Activated CD4-positive, alpha-beta T cell treated with anti-CD3 and anti-CD28 coated beads, Interleukin-2, amount 50 U/mL, for 24 hours (primary cell): ENCODE results near the gene TMEM240.

Experiments used
- DNase-seq, 2 donors: peaks; one replicate each; pipeline ENCODE4 v3.0.0-alpha.2; 2020; ENCODE audit warnings: low read depth in 1 of 2, low spot score in 1 of 2

Gene TMEM240

DNA sequence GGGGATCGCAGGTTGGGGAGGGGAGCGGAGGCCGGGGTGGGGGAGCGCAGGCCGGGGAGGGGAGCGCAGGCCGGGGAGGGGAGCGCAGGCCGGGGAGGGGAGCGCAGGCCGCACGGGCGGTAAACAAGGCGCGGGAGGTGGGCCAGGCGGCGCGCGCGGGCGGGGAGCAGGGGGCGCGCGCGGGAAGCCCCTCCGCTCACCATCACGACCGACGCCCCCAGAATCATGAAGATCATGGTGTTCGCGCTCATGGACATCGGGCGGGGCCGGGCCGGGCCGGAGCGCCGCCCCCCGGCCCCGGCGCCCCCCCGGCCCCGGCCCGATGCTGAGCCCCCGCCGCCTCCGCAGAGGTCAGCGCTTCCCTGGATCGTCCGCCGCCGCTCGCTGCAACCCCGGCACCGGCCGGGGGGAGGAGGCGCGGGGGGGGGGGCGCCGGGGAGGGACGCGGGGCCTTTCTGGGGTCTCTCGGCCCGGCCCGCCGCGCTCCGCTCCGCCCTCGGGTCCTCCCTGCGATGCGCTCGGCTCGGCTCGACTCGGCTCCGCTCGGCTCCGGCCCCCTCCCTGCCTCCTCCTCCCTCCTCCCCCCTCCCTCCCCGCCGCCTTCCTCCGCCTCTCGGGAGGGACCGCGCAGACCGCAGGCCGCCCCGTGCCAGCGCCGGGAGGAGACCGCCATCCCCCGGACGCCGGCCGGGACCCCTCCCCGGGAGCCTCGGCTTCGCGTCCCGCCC is at the start of gene TMEM240:
Gene TMEM240 (minus strand): TSS at position 535 of the 728 bp plus-strand sequence. CDS start 278 bp downstream, at position 257.
- peak; percentile 9 to 32 for DNase-seq

DNA sequence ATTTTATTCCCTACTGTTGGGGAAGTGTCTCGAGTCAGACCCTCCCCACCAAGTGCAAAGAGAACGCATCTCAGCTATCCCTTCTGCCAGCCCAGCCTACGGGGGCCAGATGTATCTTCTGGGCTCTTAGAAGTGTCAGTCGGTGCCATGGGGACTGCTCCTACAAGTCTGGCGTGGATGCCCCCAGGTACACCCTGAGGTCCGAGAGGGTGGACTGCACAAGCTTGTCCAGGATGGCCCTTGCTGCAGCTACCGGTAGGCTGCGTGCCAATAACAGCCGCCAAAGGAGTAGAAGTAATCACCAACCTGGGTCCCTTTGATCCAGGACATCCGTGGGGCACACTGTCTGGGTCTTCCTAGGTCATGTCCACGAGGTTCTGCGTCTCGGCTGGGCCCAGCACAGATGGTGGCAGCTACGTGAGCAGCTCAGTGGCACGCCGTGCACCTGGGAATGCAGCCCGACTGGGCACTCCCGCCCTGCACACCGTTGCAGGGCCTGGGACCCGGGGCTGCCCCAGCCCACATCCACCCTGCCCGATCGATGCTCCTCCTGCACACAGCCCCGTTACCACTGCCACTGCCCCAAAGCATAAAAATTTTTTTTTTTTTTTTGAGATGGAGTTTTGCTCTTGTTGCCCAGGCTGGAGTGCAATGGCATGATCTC is 43.1 kb upstream of the TMEM240 start:
- DNase-seq: no peak

DNA sequence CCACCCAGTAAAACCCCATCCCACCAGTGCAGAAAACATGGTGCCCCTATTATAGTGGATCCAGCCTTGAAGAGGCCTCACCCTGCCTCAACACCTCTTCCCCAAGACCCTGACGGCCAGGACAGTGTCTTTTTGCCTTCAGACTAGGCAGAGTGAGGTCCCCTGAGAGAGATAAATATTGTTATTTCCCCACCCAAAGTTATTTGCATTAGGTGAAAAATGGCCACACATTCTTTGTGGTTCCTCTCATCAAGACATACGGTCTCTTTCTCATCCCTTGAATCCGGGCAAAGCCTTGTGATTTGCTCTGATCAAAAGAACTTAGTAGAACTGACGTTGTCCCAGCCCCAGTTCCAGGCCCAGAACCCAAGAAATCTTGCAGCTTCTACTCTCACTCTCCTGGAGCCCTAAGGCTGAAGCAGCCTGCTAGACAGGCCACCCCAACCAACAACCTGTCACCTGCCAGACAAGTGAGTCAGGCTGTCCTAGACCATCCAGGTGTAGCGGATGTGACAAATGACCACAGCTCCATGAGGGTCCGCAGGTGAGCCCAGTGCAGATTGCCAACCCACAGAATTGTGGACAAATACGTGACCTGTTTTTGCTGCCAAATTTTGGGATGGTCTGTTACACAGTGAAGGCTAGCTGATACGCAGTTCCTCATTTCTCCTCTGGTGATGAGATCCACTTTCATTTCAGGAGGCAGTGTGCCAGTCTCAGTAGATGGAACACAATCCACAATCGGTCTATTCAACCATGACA is 42.3 kb upstream of the TMEM240 start:
- no peak for DNase-seq

DNA sequence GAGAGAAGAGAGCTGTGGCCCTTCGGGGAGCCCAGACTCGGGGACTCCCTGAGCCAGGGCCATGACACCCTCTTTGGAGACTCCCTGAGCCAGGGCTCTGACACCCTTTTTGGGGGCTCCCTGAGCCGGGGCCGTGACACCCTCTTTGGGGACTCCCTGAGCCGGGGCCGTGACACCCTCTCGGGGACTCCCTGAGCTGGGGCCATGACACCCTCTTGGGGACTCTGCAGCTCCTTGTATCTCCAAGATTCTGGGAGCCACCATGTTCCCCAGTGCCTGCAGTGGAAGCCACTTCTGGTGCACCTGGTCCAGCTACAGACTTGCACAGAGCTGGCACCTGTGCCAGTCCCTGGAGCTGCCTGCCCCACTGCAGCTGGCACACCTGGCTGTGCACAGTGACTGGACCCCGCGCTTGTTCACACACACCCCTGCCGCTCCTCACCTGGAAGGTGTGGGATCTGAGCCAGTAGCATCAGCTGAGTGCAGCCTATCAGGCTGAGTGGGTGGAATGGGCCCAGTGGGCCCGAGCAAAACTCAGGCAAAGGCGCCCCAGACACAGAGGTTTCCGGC is 38.0 kb upstream of the TMEM240 start:
- no peak for DNase-seq

DNA sequence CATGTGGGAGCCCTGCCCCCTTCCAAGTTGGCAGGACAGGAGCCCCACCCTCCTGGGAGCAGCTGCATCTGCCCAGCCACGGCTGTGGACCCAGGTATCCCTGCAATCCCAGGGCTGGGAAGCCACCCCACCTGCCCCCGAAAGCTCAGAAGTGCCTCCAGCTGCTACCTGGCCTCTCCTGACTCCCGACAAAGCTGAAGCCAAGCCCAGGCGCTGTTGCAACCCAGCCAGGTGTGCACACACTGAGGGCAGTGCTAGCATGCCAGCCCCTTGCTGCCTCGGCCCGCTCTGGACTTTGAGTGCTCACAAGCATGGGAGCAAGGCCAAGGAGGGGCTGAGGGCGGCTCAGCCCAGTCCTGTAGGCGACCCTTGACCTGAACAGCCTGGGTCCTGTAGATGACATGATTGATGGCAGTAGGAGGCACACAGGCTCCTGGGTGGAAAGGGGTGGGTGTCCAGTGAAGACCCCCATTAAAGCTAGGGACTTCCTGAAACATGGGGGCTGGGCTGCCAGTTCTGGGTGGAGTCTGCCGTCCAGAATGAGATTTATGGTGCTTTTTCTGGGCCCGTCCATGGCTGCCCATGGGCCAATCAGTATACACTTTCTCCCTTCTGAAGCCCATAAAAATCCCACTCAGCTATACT is 37.1 kb upstream of the TMEM240 start:
- DNase-seq: no peak

DNA sequence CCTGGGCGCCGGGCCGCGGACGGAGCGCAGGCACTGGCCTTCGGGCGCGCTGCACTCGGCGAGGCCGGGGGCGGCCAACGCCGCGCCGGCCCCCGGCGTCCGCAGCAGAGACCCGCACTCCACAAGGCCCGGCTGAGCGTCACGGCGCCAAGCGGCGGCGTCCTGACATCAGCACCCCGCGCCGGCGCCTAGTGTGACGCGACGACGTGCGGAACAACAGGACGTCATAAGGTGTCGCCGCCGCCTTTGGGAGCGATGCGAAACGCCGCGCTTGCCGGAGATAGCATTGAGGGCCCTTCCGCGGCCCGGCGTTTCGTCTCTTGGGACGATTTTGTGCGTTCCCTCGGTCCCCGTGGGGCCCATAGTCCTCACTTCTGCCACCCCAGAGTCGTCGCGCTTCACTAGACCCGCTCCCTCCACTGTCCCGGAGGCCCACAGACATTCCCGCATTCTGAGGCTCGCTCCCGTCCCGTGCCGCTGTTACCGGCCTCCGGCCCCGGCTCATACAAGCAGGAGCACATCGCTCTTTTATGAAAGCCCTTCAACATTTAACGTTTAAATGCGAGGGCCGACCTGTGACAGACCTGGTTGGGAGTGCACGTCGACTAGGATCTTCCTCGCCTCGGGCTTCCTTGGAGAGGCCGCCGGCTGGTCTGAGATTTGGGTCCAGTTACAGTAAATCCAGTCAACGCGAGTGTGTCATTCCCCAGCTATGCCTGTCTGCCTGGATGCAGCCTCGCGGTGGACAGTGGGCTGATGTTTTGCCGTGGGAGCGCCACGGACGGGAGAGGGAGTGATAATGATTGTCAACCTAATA is 34.5 kb upstream of the TMEM240 start, which contains the start of gene SSU72:
Gene SSU72 (minus strand): TSS at position 143 of the 817 bp plus-strand sequence. CDS start 306 bp downstream, outside the sequence.
- DNase-seq: peak; percentile 89

DNA sequence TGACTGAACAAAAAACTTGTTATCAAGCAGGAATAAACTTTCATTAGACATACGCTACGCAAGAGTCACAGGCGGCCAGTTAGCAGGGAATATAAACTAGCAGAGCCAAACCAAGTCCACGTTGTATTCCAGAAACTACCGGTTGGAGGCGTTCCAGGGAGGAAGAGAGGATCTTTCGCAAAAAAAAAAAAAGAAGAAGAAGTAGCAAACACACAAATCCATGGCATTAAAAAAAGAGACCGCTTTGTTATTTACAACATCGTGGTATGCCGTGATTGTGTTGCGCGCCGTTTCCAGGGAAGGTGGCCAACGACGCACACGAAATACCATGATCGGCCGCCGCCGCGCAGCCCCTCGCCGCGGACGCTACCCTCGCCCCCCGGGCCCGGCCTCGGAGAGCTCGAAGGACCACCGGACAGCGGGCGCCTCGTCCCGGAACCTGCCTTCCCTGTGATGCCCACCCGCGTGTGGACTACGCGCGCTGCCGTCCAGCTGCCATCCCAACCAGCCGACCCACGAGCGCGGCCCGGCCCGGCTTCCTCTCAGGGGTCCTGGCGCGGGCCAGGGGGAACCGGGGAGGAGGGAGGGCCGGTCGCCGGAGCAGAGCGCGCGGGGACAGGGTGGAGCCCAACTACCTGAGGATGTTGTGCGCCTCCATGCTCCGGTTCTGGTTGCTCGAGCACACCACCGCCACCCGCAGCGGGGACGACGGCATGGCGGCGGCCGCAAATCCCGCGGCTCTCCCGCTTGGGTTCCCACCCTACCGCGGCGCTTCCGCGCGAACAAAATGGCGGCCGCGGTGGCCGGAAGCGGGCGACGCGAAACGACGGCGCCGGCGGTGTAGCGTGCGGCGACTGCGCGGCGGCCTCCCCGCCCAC is 33.7 kb upstream of the TMEM240 start:
- DNase-seq: peak; percentile 6 to 59

DNA sequence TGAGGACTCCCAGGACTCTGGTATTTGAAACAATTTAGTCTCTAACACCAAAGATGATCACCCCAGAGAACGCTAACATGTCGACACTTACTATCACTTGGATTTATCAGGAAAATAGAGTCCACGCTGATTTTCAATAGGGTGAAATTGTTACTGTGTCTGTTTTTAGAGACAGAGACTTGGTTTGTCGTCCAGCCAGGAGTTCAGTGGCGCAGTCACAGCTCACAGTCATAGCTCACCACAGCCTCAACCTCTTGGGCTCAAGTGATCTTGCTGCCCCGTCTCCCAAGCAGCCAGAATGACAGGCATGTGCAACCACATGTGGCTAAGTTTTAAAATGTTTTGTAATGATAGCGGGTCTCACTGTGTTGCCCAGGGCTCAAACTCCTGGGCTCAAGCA is 28.9 kb upstream of the TMEM240 start:
- DNase-seq: no peak

DNA sequence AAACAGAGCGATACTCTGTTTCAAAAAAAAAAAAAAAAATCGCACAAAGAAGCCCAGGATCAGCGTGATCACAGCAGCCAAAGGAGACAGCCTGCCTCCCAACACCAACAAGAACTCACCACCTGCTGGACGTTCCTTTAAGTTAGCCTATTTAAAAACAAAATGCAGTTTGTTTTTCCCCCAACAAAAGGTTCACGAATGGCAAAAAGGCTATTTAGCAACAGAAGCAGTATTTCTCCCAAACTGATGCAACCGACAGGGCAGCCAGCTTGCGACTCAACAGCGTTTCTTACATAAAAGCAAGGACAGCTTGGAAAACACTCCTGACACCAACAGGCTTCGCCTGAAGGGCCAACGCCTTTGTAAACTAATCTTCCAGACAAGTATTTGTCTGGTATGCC is 27.5 kb upstream of the TMEM240 start:
- no peak for DNase-seq

DNA sequence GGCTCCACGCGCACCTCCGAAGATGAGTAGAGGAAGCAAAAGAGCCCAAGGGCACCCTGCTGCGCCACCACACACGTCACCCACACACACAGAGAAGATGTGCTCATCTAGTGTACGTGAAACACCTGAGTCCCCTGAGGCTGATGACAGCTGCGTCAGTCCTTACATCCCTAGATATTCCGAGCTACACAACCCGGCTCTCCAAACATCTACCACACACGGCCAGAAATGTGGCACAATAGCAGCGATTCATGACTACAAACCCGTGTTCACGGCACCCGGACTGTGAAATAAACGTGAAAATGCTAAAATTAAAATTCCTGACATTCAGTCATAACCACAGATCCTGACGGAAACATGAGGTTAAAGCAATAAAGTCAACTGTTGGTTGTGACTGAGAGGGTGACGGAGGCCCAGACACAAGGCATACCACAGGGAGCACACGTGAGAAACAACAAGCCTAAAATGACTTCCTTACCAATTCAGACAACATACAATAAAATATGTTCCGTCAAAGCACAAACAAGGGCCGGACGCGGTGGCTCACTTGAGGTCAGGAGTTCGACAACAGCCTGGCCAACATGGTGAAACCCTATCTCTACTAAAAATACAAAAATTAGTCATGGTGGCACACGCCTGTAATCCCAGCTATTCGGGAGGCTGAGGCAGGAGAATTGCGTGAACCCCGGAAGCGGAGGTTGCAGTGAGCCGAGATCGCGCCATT is 26.9 kb upstream of the TMEM240 start:
- no peak for DNase-seq

DNA sequence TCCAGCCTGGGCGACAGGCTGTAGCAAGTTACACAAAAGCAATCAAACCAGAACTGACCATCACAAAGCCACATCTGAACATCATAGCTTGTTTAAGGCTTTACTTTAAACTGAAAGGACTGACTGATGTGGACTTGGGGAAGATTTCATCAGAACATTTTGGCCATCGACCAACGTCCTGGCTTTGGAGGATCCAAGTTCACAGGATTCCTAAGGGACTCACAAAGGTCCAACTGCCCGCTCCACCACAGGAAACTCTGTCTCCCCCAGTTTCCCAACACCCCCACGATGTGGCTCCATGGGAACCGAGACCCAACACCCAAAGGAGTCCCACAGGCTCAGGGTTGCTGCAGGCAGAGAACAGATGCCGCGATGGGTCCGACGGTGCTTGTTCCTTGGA is 24.9 kb upstream of the TMEM240 start:
- DNase-seq: no peak

DNA sequence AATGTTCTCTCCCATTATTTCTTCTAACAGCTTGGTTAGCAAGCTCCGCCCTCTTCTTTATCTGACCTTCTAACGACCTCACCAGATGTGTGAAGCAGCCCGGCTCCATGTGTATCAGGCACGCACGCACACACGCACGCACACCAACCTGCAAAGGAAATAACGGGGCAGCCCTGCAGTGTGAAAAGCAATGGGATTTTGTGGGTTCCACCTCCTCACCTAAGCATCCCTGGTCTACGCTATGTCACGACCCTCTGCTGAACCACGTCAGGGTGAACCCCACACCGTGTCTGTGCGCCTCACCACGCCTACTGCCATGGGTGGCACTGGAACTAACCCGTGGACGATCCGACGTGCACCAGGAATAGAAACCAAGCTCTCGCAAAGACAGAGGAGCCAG is 23.8 kb upstream of the TMEM240 start:
- DNase-seq: no peak

DNA sequence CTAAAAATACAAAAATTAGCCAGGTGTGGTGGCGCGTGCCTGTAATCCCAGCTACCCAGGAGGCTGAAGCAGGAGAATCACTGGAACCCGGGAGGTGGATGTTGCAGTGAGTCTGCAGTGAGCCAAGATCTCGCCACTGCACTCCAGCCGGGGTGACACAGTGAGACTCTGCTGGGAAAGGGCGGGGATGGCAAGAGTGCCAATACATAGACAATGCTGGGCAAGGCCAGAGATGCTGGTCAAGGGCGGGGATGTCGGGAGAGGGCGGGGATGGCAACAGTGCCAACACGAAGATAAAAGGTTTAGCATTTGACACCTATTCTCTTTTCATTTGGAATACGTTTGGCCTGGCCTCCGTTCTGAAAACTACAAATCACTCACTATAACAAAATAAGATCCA is 23.3 kb upstream of the TMEM240 start:
- DNase-seq: no peak

DNA sequence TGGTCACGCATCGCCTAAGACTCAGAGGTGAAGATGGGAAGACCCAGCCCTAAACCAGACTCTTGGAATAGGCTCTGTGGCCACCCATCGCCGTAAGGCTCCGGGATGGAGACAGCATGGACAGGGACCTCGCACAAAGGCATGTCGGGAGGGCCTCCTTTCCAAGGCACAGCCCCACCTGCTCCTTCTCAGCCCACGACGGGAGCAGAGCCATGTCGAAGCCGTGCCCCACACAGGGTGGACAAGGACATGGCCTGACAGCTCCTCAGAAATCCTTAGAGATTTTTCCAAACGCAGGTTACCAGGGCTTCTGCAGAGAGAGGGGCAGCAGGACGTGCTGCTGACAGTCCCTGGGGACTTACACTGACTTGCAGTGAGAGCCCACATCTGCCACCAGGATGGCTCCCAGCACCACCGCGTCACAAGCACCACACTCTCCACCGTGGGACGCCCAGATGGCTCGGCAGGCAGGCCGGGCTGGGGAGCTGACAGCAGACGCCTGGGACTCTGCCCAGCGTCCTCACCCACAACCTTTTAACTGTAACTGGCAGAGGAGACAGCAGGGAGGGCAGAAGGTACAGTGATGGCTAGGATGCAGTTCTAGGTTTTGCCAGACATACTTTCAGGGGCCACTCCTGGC is 22.3 kb upstream of the TMEM240 start:
- no peak for DNase-seq

DNA sequence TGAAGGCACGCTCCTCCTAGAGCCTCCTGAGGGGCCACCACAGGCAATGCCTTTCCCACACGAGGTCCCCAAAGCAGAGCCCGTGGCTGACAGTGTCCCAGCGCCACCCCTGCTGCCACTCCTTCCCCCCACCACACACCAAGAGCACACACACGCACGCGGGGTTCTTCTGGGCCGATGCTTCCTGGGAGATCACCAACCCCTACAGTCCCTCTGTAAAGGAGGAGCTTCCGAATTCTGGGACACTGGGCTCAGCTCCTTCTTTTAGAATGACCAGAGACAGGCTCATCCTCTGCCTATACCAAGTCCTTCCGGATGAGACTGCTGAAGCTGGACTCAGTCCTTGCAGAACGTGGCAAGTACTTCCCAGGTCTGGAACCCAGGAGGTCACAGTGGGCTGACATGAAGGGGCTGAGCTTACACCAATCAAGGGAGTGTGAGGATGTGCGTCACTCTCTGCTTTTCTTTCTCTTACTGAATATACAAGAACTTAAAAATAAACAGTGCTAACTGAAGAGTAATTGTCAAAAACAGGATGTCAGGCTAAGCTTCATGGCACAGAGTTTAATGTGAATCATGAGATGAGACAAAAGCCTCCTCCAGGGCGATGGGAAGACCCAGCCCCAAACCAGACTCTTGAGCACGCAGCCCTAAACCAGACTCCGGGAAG is 21.5 kb upstream of the TMEM240 start:
- no peak for DNase-seq

DNA sequence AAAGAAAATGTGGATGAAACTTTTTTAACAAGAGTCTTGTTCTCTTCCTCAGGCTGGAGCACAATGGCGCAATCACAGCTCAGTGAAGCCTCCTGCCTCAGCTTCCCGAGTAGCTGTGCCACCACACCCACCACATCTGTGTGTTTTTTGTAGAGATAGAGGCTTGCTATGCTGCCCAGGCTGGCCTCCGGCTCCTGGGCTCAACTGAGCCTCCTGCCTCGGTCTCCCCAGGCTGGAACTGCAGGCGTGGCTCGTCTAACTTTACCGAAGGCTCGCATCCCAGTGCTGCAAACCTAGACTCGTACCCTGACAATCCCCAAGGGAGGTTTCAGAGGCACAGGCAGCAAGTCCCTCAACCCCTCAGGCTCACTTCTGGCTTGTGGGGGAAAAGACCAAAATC is 19.8 kb upstream of the TMEM240 start:
- DNase-seq: no peak

DNA sequence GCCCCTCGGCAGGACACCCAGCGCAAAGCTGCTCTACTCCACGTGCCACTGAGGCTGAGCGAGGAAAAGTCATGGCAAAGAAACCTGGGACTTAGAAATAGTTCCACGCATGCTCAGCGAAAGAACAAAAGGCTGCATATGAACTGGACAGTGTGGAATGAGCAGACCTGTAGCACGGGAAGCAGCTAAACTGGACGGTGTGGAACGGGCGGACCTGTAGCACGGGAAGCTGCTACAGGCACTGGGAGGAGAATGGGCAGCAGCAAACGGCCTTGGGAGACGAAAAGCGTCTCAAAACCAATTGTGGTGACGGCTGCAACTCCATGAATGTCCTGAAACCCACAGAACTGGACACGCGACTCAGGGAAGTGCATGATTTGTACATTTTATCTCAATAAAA is 18.6 kb upstream of the TMEM240 start:
- DNase-seq: no peak

DNA sequence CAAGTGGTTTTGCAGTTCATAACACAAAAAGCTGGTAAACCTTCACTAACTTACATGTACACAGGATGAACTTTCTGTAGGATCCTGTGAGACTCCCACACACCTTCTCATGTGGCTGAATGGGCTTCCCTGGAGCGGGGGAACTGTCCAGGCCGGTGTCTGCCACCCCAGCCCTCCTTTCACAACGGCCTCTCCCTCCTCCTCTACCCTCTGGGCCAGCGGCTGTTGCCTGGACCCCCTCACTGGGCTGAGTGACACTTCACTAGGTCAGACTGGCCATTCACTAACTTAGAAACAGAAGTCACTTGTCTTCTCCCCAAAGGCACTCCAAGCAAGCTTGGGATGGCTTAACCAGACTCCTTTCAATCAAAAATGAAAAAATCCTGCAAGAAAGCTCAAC is 18.2 kb upstream of the TMEM240 start:
- no peak for DNase-seq
